CD4-positive, alpha-beta T cell treated with Interleukin-1 beta for 1 hour (primary cell): ENCODE measurements around the gene MOB3B.
A peak's percentile ranks its signal among the peaks of the same experiment; 100 is the strongest.

Experiments
- DNase-seq, 2 donors: peaks; one replicate each; pipeline ENCODE4 v3.0.0-alpha.2; 2020 to 2022

MOB3B gene

GRCh38 chr9:27384262-27385014, 145.2 kb downstream of the MOB3B start:
- no peak for DNase-seq

- no peak for DNase-seq
Observed at GRCh38 chr9:27383524-27383923, 146.1 kb downstream of the MOB3B start.

GRCh38 chr9:27382975-27383374, 146.6 kb downstream of the MOB3B start:
- DNase-seq = no peak

- no peak for DNase-seq
Observed at GRCh38 chr9:27382308-27382707, 147.3 kb downstream of the MOB3B start.

GRCh38 chr9:27379311-27380251, 150.0 kb downstream of the MOB3B start:
- DNase-seq = no peak

GRCh38 chr9:27377811-27378456, 151.7 kb downstream of the MOB3B start:
- DNase-seq = peak in 1 of 2 donors; percentile 15

- no peak for DNase-seq
Observed at GRCh38 chr9:27377147-27377807, 152.3 kb downstream of the MOB3B start.

- no peak for DNase-seq
Observed at GRCh38 chr9:27373851-27374250, 155.8 kb downstream of the MOB3B start.

- no peak for DNase-seq
Observed at GRCh38 chr9:27372615-27373014, 157.0 kb downstream of the MOB3B start.

- DNase-seq = no peak
Observed at GRCh38 chr9:27371382-27371781, 158.2 kb downstream of the MOB3B start.

- DNase-seq = peak in 1 of 2 donors; percentile 54
Observed at GRCh38 chr9:27369591-27369990, 160.0 kb downstream of the MOB3B start.

GRCh38 chr9:27368316-27368985, 161.2 kb downstream of the MOB3B start:
- DNase-seq = no peak

- DNase-seq = no peak
Observed at GRCh38 chr9:27367921-27368315, 161.7 kb downstream of the MOB3B start.

- DNase-seq = no peak
Observed at GRCh38 chr9:27367175-27367798, 162.3 kb downstream of the MOB3B start.

GRCh38 chr9:27365707-27366376, 163.8 kb downstream of the MOB3B start:
- no peak for DNase-seq

GRCh38 chr9:27362447-27363210, 167.0 kb downstream of the MOB3B start:
- no peak for DNase-seq

- DNase-seq = no peak
Observed at GRCh38 chr9:27361492-27361891, 168.1 kb downstream of the MOB3B start.

GRCh38 chr9:27359763-27360162, 169.9 kb downstream of the MOB3B start:
- DNase-seq = no peak

- DNase-seq = no peak
Observed at GRCh38 chr9:27358007-27358406, 171.6 kb downstream of the MOB3B start.

GRCh38 chr9:27356446-27356845, 173.2 kb downstream of the MOB3B start:
- DNase-seq = no peak
